GM12878 (cell line): Measurements from ENCODE around the gene TRIM62. TPM values are rescaled to one million over a fixed set of nuclear protein-coding genes. Genes with fewer than 3 reads are reported as not detected.

ENCODE experiments used
- ATAC-seq: fragments of 200-7000 bp; cut with Tn5 transposase; 3 replicates; pipeline ENCODE4 v1.9.1; 2020; ENCODE audit warnings: mild to moderate bottlenecking, moderate library complexity
- BruUV-seq: library from RNA; stranded (reverse); fragments of 400-500 nt; replicated peaks from 2 replicates; lab custom pipeline; 2021; lab: Mats Ljungman, UMichigan
- CTCF ChIA-PET: fragments of 300-600 bp; sonication (Branson Sonifier 250); formaldehyde crosslinking; extraction: SDS; loops from one replicate; lab custom pipeline; 2021; ENCODE audit warnings: inconsistent platforms; lab: Yijun Ruan, JAX
- POLR2A ChIA-PET: fragments of 350-600 bp; formaldehyde crosslinking; extraction: SDS; loops from one replicate; lab custom pipeline; 2021; ENCODE audit warnings: inconsistent platforms; lab: Charles Lee
- RAD21 ChIA-PET: fragments of 300-600 bp; sonication (Branson Sonifier 250); formaldehyde crosslinking; loops from one replicate; lab custom pipeline; 2023; ENCODE audit warnings: antibody characterized with exemption; ENCODE audit not compliant: unreplicated experiment; lab: Charles Lee
- SMC1A ChIA-PET: fragments of 300-600 bp; sonication (Branson Sonifier 250); formaldehyde crosslinking; loops from one replicate; lab custom pipeline; 2023; ENCODE audit not compliant: unreplicated experiment, uncharacterized antibody; lab: Charles Lee
- DNase-seq: peaks from one replicate; pipeline ENCODE4 v3.0.0-alpha.2; 2011; ENCODE audit warnings: low read depth, low spot score
- FAIRE-seq: peaks from 3 replicates; lab custom pipeline; 2011; peaks lifted over from hg19 to GRCh38; lab: Jason Lieb, UNC
- H2AFZ ChIP-seq: 2 replicates; pipeline ENCODE4 v1.6.0; 2011; ENCODE audit warnings: low read depth, low read length, control low read depth; ENCODE audit not compliant: control insufficient read depth
- H3K27ac ChIP-seq: 2 replicates; pipeline ENCODE4 v1.5.1; 2011; ENCODE audit warnings: control low read depth; ENCODE audit not compliant: control insufficient read depth, insufficient read depth
- H3K27me3 ChIP-seq, 2 experiments: replicated peaks in 1 of 2; 2 replicates each; pipeline versions ENCODE4 v1.6.0 to v1.6.1; 2011; ENCODE audit warnings: low read length in 1 of 2; ENCODE audit not compliant: control insufficient read depth in 2 of 2, insufficient read depth in 2 of 2
- H3K36me3 ChIP-seq, 2 experiments: 2 replicates each; pipeline ENCODE4 v1.5.1; 2011; ENCODE audit warnings: low read length in 1 of 2; ENCODE audit not compliant: control insufficient read depth in 2 of 2, insufficient read depth in 2 of 2
- H3K4me1 ChIP-seq: 2 replicates; pipeline ENCODE4 v1.6.1; 2011; ENCODE audit warnings: mild to moderate bottlenecking, low read length, moderate library complexity, mixed read lengths; ENCODE audit not compliant: control insufficient read depth, insufficient read depth
- H3K4me2 ChIP-seq: 2 replicates; pipeline ENCODE4 v1.6.0; 2011; ENCODE audit warnings: control low read depth; ENCODE audit not compliant: control insufficient read depth, insufficient read depth
- H3K4me3 ChIP-seq: fragments of 200-600 bp; sonication (generic); 2 replicates; pipeline ENCODE4 v1.5.1; 2016
- H3K79me2 ChIP-seq: 2 replicates; pipeline ENCODE4 v1.6.0; 2011; ENCODE audit warnings: low read length; ENCODE audit not compliant: control insufficient read depth, insufficient read depth
- H3K9ac ChIP-seq: 2 replicates; pipeline ENCODE4 v1.8.0; 2011; ENCODE audit warnings: low read length, control low read depth, mixed read lengths; ENCODE audit not compliant: control insufficient read depth, insufficient read depth
- H3K9me3 ChIP-seq: replicated peaks from 3 replicates; pipeline ENCODE4 v1.5.1; 2011; ENCODE audit warnings: mild to moderate bottlenecking, low read length; ENCODE audit not compliant: control insufficient read depth, insufficient read depth
- H4K20me1 ChIP-seq: 2 replicates; pipeline ENCODE4 v1.6.0; 2011; ENCODE audit not compliant: control insufficient read depth, insufficient read depth
- ATF7 ChIP-seq: fragments of 450-650 bp; IDR thresholded peaks from 2 replicates; pipeline ENCODE4 v1.6.1; 2016; ENCODE audit warnings: low read depth, mild to moderate bottlenecking
- BACH1 ChIP-seq: fragments of 450-650 bp; IDR thresholded peaks from 2 replicates; pipeline ENCODE4 v1.6.1; 2017; ENCODE audit warnings: mild to moderate bottlenecking, borderline replicate concordance
- FOXK2 ChIP-seq: fragments of 450-650 bp; IDR thresholded peaks from 2 replicates; pipeline ENCODE4 v1.6.1; 2017; ENCODE audit warnings: mild to moderate bottlenecking, moderate library complexity
- MYC ChIP-seq: IDR thresholded peaks from 2 replicates; pipeline ENCODE4 v1.6.1; 2011; ENCODE audit warnings: mild to moderate bottlenecking, low read length, moderate library complexity, inconsistent platforms; ENCODE audit not compliant: insufficient read depth, insufficient replicate concordance, insufficient read length, severe bottlenecking
- RCOR1 ChIP-seq: conservative IDR thresholded peaks from 2 replicates; pipeline ENCODE4 v1.6.1; 2012; ENCODE audit warnings: low read depth, low read length, improper control_type of control experiment
- SPI1 ChIP-seq: IDR thresholded peaks from 2 replicates; pipeline ENCODE4 v1.6.1; 2011; ENCODE audit warnings: low read depth, mild to moderate bottlenecking, low read length, moderate library complexity, borderline replicate concordance; ENCODE audit not compliant: insufficient read depth
- SRF ChIP-seq, 2 experiments: IDR thresholded peaks; 2 replicates each; pipeline ENCODE4 v1.6.1; 2011; ENCODE audit warnings: low read depth in 2 of 2, low read length in 2 of 2, mild to moderate bottlenecking in 1 of 2, moderate library complexity in 1 of 2
- USF2 ChIP-seq: IDR thresholded peaks from 2 replicates; pipeline ENCODE4 v1.6.1; 2011; ENCODE audit warnings: low read depth, low read length, improper control_type of control experiment, borderline replicate concordance
- ZSCAN29 ChIP-seq: fragments of 450-650 bp; IDR thresholded peaks from 2 replicates; pipeline ENCODE4 v1.6.1; 2017; ENCODE audit warnings: mild to moderate bottlenecking, moderate library complexity
- WGBS: methylation state at CpG from one replicate; pipeline ENCODE4 v1.1.6; 2016; ENCODE audit warnings: low lambda C conversion rate; ENCODE audit not compliant: insufficient replicate concordance, insufficient coverage; ENCODE audit errors: missing lambda C conversion rate; 5-methylcytosine and 5-hydroxymethylcytosine counted together
- in situ Hi-C: fragments of 300-500 bp; cut with MboI; formaldehyde crosslinking; loops from 9 replicates; pipeline ENCODE4 v1.14.3; 2018; ENCODE audit warnings: mixed read lengths
- intact Hi-C: fragments of 100-400 bp; cut with micrococcal nuclease; formaldehyde crosslinking; loops from one replicate; pipeline ENCODE4 v1.14.2; 2022; ENCODE audit not compliant: unreplicated experiment
- polyA plus RNA-seq, 11 experiments: library from polyadenylated mRNA; depleted of rRNA in 4 of 11; unstranded in 6 of 11; stranded (reverse) in 5 of 11; fragments of >200 nt; fragmentation: Nextera tagmentation in 4 of 11; fragmentation: Illumina TruSeq in 1 of 11; extraction: Ambion mirVana in 4 of 11; extraction: Trizol in 1 of 11; gene quantifications; 1 replicate in 1 of 11; 2 replicates in 10 of 11; pipeline versions ENCODE4 v1.2.1 to v1.2.3, GENCODE V29; 2011 to 2016; ENCODE audit warnings: inconsistent platforms in 2 of 11, missing spikeins in 2 of 11, low read depth in 1 of 11
- total RNA-seq, 4 experiments: library from RNA; depleted of rRNA in 3 of 4; stranded (reverse); fragments of >200 nt in 3 of 4; fragmentation: Illumina TruSeq in 1 of 4; extraction: Trizol in 1 of 4; gene quantifications; 2 replicates each; pipeline versions ENCODE4 v1.2.1 to v1.2.3, GENCODE V29; 2013 to 2021

TRIM62 gene
- total and polyA plus RNA-seq, 10 of the 15 experiments (the other 5 are each of a cell fraction or from before 2014, with no cell fraction given) = 0.52 to 4.2 (median 1.9) TPM

DNA sequence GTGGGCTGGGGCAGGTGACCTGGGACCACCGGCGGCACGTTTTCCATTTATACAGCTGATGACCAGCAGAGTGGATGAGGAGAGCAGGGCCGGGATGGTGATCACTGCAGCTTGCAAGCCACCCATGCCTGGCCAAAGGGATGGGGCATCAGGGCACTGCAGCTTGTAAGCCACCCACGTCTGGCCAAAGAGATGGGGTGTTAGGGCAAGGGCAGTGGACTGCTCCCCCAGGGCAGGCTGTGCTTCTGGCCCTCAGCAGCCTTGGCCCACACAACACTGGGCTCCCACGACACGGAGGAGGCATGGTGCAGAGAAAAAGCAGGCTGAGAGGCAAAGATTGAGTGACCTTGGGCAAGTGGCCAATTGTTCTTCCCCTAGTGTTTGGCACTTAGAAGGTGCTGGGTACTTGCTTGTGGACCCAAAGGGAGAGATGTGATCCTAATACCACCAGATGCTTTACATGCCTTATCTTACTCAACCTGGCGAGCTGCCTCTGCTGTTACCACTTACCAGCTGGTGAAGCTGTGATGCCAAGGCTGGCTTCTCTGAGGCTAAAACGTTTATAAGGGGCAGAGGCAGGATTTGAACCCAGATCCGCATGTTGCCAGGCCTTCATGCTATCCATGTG lies 48.3 kb downstream of the TRIM62 start:
- H4K20me1 ChIP-seq = no peaks in the 10 kb centered on the region
- peaks cover 1% of the 10 kb centered on the region; the same call in 1 of the 2 replicates for H3K79me2 ChIP-seq
- H3K27me3 ChIP-seq = no peaks in the 10 kb centered on the region
- 47% methylated on average over 10 of the region's 10 CpGs for WGBS
- ChIA-PET SMC1A (no interaction called here), CTCF (interaction anchor here (1.2 kb wide), 1 partner anchor 162 kb away, joined by 3 read pairs; no protein-coding TSS in a partner anchor), POLR2A (no interaction called here), RAD21 (no interaction called here)
- no peak for FAIRE-seq
- H3K9ac ChIP-seq = no peak overlapping the region
- peaks cover 6% of the 10 kb centered on the region for H3K4me1 ChIP-seq
- no peak overlapping the region for H3K27ac ChIP-seq
- H3K36me3 ChIP-seq = no peaks in the 10 kb centered on the region
- intact Hi-C loops (no loop called here), in situ Hi-C loops (no loop called here)
- ATAC-seq = no peak
- DNase-seq = no peak
- no peaks in the 10 kb centered on the region for H3K9me3 ChIP-seq
- H3K4me3 ChIP-seq = no peak overlapping the region
- no peak overlapping the region for H3K4me2 ChIP-seq
- no peak overlapping the region for H2AFZ ChIP-seq
- no peak for TF ChIP-seq USF2
- no peak for TF ChIP-seq SRF (IDR thresholded peaks at IDR 0.05; ENCODE audit: low read depth in 2 of 2, low read length in 2 of 2)
- TF ChIP-seq BACH1 = no peak
- no peak for TF ChIP-seq FOXK2
- TF ChIP-seq ATF7 = no peak
- no peak for TF ChIP-seq MYC
- TF ChIP-seq RCOR1 = no peak
- no peak for TF ChIP-seq ZSCAN29
- TF ChIP-seq SPI1 = no peak
- BruUV-seq = no TSS peak
